GM06990 (cell line): ENCODE measurements around the gene GPR87.

Source experiments
- DNase-seq: peaks from one replicate; pipeline ENCODE4 v3.0.0-alpha.2; 2011; ENCODE audit not compliant: insufficient read length; ENCODE audit errors: extremely low read depth
- H3K27me3 ChIP-seq: replicated peaks from 2 replicates; pipeline ENCODE4 v1.6.0; 2011; ENCODE audit warnings: low read length; ENCODE audit not compliant: control insufficient read depth, insufficient read depth
- H3K36me3 ChIP-seq: 2 replicates; pipeline ENCODE4 v1.5.1; 2011; ENCODE audit warnings: low read length; ENCODE audit not compliant: control insufficient read depth, insufficient read depth
- H3K4me3 ChIP-seq: replicated peaks from 2 replicates; pipeline ENCODE4 v1.5.1; 2011; ENCODE audit warnings: low read depth, mild to moderate bottlenecking, control low read depth, low read length
- TF ChIP-seq, protein P1 (sequence below): IDR thresholded peaks from 2 replicates; pipeline ENCODE4 v1.5.1; 2011; ENCODE audit warnings: low read length, control low read depth, mild to moderate bottlenecking, inconsistent platforms; ENCODE audit not compliant: insufficient read depth, poor library complexity, severe bottlenecking

The GPR87 gene

DNA sequence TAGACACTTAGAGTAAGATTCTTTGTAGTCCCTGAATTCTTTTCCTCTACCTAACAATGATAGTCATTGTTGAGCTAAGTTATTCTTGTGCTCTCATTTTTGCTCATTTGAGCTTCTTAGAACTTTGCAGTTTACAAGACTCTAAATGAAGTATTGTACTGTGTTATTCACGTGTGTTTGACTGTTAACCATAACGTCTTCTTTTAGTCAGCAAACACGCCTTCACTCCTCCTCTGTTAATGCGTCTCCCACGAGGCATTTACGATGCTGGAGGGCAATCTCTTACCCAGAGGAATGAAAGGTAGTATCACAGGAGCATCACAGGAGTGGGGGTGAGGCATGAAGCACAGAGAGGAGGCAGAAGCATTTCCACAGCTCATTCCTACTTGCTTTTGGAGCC lies 23.5 kb downstream of the GPR87 start:
- Histone ChIP-seq H3K27me3 (no peaks in the 10 kb centered on the region; the same call in 1 of the 2 replicates), H3K4me3 (no peak overlapping the region), H3K36me3 (no peaks in the 10 kb centered on the region)
- TF ChIP-seq, protein P1, sequence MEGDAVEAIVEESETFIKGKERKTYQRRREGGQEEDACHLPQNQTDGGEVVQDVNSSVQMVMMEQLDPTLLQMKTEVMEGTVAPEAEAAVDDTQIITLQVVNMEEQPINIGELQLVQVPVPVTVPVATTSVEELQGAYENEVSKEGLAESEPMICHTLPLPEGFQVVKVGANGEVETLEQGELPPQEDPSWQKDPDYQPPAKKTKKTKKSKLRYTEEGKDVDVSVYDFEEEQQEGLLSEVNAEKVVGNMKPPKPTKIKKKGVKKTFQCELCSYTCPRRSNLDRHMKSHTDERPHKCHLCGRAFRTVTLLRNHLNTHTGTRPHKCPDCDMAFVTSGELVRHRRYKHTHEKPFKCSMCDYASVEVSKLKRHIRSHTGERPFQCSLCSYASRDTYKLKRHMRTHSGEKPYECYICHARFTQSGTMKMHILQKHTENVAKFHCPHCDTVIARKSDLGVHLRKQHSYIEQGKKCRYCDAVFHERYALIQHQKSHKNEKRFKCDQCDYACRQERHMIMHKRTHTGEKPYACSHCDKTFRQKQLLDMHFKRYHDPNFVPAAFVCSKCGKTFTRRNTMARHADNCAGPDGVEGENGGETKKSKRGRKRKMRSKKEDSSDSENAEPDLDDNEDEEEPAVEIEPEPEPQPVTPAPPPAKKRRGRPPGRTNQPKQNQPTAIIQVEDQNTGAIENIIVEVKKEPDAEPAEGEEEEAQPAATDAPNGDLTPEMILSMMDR = no peak
- DNase-seq = no peak

- Histone ChIP-seq H3K36me3 (no peaks in the 10 kb centered on the region), H3K27me3 (no peaks in the 10 kb centered on the region; the same call in 1 of the 2 replicates), H3K4me3 (no peak overlapping the region)
- TF ChIP-seq, protein P1 = peak; percentile 15
- no peak for DNase-seq
Observed at GRCh38 chr3:151290673-151291072, 25.9 kb downstream of the GPR87 start.

DNA sequence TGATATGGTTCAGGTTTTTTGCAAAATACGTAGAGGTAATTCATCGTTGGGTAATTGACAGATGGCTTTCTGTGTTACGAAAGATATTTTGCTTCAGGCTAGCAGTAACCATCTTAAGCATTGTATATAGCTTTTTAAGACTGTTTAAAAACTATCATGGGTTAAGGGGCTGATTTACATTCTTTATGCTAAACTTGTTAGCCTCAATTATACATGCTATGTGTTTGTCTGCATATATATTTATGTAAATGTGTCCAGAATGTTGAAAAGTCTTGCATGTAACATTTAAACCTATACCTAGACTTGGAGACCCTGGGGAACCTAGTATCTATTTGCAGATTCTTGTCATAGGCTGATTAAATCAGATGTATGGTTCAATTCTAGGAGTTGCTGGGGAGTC lies 27.2 kb downstream of the GPR87 start:
- DNase-seq = no peak
- no peaks in the 10 kb centered on the region for H3K36me3 ChIP-seq
- TF ChIP-seq, protein P1 = no peak
- H3K27me3 ChIP-seq = no peaks in the 10 kb centered on the region; the same call in 1 of the 2 replicates
- H3K4me3 ChIP-seq = no peak overlapping the region

DNA sequence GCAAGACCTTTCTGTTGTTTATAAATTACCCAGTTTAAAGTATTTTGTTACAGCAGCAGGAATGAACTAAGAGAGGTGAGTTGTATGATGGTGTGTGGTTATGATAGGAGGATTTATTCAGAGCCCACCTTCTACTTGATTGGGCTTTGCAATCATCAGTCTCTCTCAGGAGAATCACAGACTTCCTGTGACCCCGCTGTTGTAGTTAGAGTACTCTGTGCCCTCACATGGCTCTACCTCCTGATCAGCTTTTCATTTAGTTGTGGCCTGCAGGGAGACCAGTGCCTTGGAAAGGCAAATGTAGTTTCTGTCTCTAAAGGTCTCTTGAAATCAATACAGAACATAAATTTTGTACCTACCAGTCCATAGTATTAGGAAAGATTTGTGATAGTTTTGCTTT lies 30.7 kb downstream of the GPR87 start:
- Histone ChIP-seq H3K4me3 (no peak overlapping the region), H3K36me3 (no peaks in the 10 kb centered on the region), H3K27me3 (no peaks in the 10 kb centered on the region; the same call in 1 of the 2 replicates)
- TF ChIP-seq, protein P1 = no peak
- no peak for DNase-seq

DNA sequence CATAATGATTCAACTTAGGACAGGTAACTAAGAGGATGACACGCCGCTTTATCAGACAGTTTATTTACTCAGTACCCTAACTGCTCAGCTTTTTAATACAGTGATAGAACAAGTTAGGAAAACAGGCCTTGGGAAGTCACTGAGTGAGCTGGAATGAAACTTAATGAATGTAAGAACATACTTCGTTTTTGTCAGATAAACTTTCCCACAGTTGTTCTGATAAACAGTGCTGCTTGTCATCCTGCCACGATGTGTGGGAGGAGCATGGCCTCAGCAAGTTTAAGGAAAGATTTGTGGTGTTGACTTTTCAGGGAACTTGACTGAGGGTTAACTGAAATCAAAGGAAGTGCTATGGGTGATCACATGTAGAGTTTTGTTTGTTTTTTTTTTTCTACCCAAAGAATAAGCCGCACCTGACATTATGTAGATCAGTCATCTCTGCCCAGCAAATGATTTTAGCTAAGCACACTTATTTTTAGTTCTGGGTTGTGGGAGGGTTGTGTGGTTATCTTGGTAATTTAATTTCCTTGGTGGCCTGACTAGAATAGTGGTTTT lies 32.6 kb downstream of the GPR87 start:
- Histone ChIP-seq H3K36me3 (no peaks in the 10 kb centered on the region), H3K27me3 (no peaks in the 10 kb centered on the region; the same call in 1 of the 2 replicates), H3K4me3 (no peak overlapping the region)
- TF ChIP-seq, protein P1 = no peak
- DNase-seq = no peak

GRCh38 chr3:151283387-151283786 lies 33.2 kb downstream of the GPR87 start:
- DNase-seq = no peak
- Histone ChIP-seq H3K36me3 (no peaks in the 10 kb centered on the region), H3K4me3 (no peak overlapping the region), H3K27me3 (no peaks in the 10 kb centered on the region; the same call in 1 of the 2 replicates)
- TF ChIP-seq, protein P1 = no peak
